Hepatocyte (in vitro differentiated cells): ENCODE results near the gene PPIF. TPM values are rescaled to one million over a fixed set of nuclear protein-coding genes. Genes with fewer than 3 reads are reported as not detected.

Experiments used
- DNase-seq: peaks from one replicate; pipeline ENCODE4 v3.0.0-alpha.2; 2016; ENCODE audit warnings: low spot score
- H2AFZ ChIP-seq: fragments of 200-600 bp; sonication (generic); 2 replicates; pipeline ENCODE4 v1.6.0; 2016; ENCODE audit warnings: antibody characterized with exemption, mild to moderate bottlenecking
- H3K27ac ChIP-seq: fragments of 200-600 bp; sonication (generic); 2 replicates; pipeline ENCODE4 v1.5.1; 2016; ENCODE audit warnings: mild to moderate bottlenecking
- H3K27me3 ChIP-seq: fragments of 200-600 bp; sonication (generic); 2 replicates; pipeline ENCODE4 v1.6.1; 2016
- H3K36me3 ChIP-seq: fragments of 200-600 bp; sonication (generic); replicated peaks from 2 replicates; pipeline ENCODE4 v1.5.1; 2016; ENCODE audit warnings: low read depth; ENCODE audit not compliant: insufficient read depth
- H3K4me1 ChIP-seq: fragments of 200-600 bp; sonication (generic); 2 replicates; pipeline ENCODE4 v1.5.1; 2016; ENCODE audit warnings: mild to moderate bottlenecking, moderate library complexity; ENCODE audit not compliant: insufficient read depth
- H3K4me2 ChIP-seq: fragments of 200-600 bp; sonication (generic); 2 replicates; pipeline ENCODE4 v1.6.0; 2016
- H3K4me3 ChIP-seq: fragments of 200-600 bp; sonication (generic); 2 replicates; pipeline ENCODE4 v1.5.1; 2016; ENCODE audit warnings: mild to moderate bottlenecking
- H3K79me2 ChIP-seq: fragments of 200-600 bp; sonication (generic); 2 replicates; pipeline ENCODE4 v1.6.0; 2017; ENCODE audit warnings: mild to moderate bottlenecking
- H3K9me2 ChIP-seq: fragments of 200-600 bp; sonication (generic); replicated peaks from 2 replicates; pipeline ENCODE4 v1.6.0; 2017; ENCODE audit warnings: mild to moderate bottlenecking; ENCODE audit not compliant: insufficient read depth
- H3K9me3 ChIP-seq: fragments of 200-600 bp; sonication (generic); 2 replicates; pipeline ENCODE4 v1.5.1; 2016; ENCODE audit warnings: low read depth, mild to moderate bottlenecking
- H4K20me1 ChIP-seq: fragments of 200-600 bp; sonication (generic); 2 replicates; pipeline ENCODE4 v1.6.0; 2016; ENCODE audit warnings: mild to moderate bottlenecking; ENCODE audit not compliant: insufficient read depth, poor library complexity, severe bottlenecking
- CTCF ChIP-seq: fragments of 200-600 bp; sonication (generic); IDR thresholded peaks from 2 replicates; pipeline ENCODE4 v1.5.1; 2016; ENCODE audit warnings: antibody characterized with exemption, mild to moderate bottlenecking; ENCODE audit not compliant: poor library complexity
- EZH2 ChIP-seq: fragments of 200-600 bp; sonication (generic); IDR thresholded peaks from 2 replicates; pipeline ENCODE4 v1.6.1; 2016; ENCODE audit warnings: antibody characterized with exemption, mild to moderate bottlenecking, borderline replicate concordance
- EZH2phosphoT487 ChIP-seq: fragments of 200-600 bp; sonication (generic); IDR thresholded peaks from one replicate; pipeline ENCODE4 v1.6.1; 2018; ENCODE audit warnings: antibody characterized with exemption, mild to moderate bottlenecking, low read depth, moderate library complexity; ENCODE audit not compliant: unreplicated experiment, severe bottlenecking
- WGBS: methylation state at CpG from one replicate; pipeline ENCODE4 v1.1.6; 2016; ENCODE audit warnings: low lambda C conversion rate; ENCODE audit errors: missing lambda C conversion rate; 5-methylcytosine and 5-hydroxymethylcytosine counted together
- polyA plus RNA-seq: library from polyadenylated mRNA; unstranded; fragments of >200 nt; fragmentation: Nextera tagmentation; extraction: Ambion mirVana; gene quantifications from 2 replicates; pipeline ENCODE4 v1.2.1, GENCODE V29; 2016
- total RNA-seq: library from RNA; depleted of rRNA; stranded (reverse); fragments of >200 nt; gene quantifications from 2 replicates; pipeline ENCODE4 v1.2.3, GENCODE V29; 2014

PPIF gene
- total and polyA plus RNA-seq, 2 experiments from 2014 or later, result 70.3 to 79.4 TPM

DNA sequence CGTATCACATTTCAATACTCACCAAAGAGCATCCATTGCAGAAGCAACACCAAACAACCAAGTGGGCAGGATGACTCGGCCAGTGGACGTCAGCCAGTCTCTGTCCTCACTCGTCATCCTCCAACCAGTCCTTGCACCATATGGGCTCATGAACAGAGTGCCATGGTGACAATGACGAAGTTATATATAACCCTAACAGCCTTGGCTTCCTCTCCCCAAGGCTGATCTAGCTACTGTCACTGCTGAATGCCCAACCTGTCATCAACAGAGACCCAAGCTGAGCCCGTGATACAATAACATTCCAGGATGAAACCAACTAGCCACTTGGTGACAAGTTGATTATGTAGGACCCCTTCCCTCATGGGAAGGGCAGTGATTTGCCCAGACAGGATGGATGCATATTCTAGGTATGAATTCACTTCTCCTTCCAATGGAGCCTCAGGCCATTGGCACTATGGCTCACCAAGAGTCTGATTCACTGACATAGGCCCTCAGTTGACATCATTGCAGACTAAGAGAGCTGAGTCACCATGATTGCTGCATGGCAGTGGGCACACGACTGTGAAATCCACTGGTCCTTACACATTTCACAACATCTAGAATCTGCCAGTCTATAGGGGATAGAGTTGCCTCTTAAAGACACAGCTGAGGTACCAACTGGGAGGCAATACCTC is 26.3 kb upstream of the PPIF start:
- Histone ChIP-seq H3K36me3 (no peaks in the 10 kb centered on the region), H2AFZ (no peak overlapping the region), H3K79me2 (no peaks in the 10 kb centered on the region), H3K9me3 (no peaks in the 10 kb centered on the region), H3K4me2 (no peak overlapping the region), H3K4me3 (no peak overlapping the region), H3K27me3 (no peaks in the 10 kb centered on the region), H3K9me2 (no peaks in the 10 kb centered on the region), H4K20me1 (no peaks in the 10 kb centered on the region), H3K27ac (no peak overlapping the region), H3K4me1 (no peaks in the 10 kb centered on the region)
- WGBS, result 91% methylated on average over 7 of the region's 7 CpGs
- no peak for DNase-seq
- TF ChIP-seq EZH2phosphoT487, result no peak
- no peak for TF ChIP-seq EZH2
- no peak for TF ChIP-seq CTCF

- TF ChIP-seq CTCF (no peak), EZH2phosphoT487 (no peak), EZH2 (no peak)
- WGBS, result 91% methylated on average over 2 of the region's 2 CpGs
- DNase-seq, result no peak
Observed at GRCh38 chr10:79321494-79321882, 25.8 kb upstream of the PPIF start.

DNA sequence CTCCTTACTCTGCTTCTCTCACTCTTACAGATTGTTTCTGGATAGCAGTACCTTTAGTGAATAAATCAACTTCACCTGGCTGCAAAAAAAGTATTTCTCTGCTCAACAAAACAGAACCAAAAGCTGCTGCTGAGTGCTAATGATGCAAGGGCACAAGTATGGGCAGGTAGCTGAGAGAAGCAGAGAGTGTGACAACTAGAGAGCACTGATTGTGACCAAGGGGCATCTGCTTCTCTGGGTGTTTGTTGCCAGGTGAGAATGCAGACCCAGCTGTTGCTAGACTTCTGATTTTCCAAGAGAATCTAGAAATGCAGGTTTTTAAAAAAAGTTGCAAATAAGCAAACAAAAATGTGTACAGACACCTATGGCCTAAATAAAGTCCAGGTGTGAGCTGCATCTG is 25.3 kb upstream of the PPIF start:
- H3K4me3 ChIP-seq, result no peak overlapping the region
- H3K36me3 ChIP-seq, result no peaks in the 10 kb centered on the region
- no peaks in the 10 kb centered on the region for H3K79me2 ChIP-seq
- no peaks in the 10 kb centered on the region for H4K20me1 ChIP-seq
- DNase-seq, result no peak
- H3K4me1 ChIP-seq, result no peaks in the 10 kb centered on the region
- no peak overlapping the region for H3K27ac ChIP-seq
- no peaks in the 10 kb centered on the region for H3K9me2 ChIP-seq
- no peaks in the 10 kb centered on the region for H3K9me3 ChIP-seq
- H3K27me3 ChIP-seq, result no peaks in the 10 kb centered on the region
- TF ChIP-seq CTCF (no peak), EZH2 (no peak), EZH2phosphoT487 (no peak)
- H2AFZ ChIP-seq, result no peak overlapping the region
- no peak overlapping the region for H3K4me2 ChIP-seq

More at GRCh38 chr10:79321494-79321882, 25.8 kb upstream of the PPIF start:
- no peaks in the 10 kb centered on the region for H3K9me2 ChIP-seq
- no peaks in the 10 kb centered on the region for H3K4me1 ChIP-seq
- no peak overlapping the region for H3K4me2 ChIP-seq
- H3K9me3 ChIP-seq, result no peaks in the 10 kb centered on the region
- H4K20me1 ChIP-seq, result no peaks in the 10 kb centered on the region
- no peaks in the 10 kb centered on the region for H3K79me2 ChIP-seq
- H3K4me3 ChIP-seq, result no peak overlapping the region
- no peaks in the 10 kb centered on the region for H3K27me3 ChIP-seq
- no peak overlapping the region for H3K27ac ChIP-seq
- H2AFZ ChIP-seq, result no peak overlapping the region
- H3K36me3 ChIP-seq, result no peaks in the 10 kb centered on the region
